ENCODE data around the gene SLC22A16.

DNA sequence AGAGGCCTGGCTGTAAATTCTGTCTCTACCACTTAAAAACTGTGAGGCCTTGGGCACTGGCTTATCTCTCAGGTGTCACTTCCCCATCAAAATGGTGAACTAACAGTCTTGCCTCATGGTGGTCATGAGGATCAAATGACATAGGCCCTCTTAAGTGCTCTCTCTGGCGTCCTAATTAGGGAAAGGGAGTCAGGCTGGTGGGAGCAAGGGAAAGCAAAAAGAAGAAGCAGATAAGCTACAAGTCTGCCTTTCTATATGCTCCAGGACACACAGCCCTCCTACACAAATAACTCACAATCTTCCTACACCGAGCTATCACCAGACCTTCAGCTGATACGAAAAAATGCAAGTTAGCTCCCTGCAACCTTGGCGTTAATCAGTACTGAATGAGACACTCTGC lies 19.5 kb upstream of the SLC22A16 start:
- TF ChIP-seq, protein P1, sequence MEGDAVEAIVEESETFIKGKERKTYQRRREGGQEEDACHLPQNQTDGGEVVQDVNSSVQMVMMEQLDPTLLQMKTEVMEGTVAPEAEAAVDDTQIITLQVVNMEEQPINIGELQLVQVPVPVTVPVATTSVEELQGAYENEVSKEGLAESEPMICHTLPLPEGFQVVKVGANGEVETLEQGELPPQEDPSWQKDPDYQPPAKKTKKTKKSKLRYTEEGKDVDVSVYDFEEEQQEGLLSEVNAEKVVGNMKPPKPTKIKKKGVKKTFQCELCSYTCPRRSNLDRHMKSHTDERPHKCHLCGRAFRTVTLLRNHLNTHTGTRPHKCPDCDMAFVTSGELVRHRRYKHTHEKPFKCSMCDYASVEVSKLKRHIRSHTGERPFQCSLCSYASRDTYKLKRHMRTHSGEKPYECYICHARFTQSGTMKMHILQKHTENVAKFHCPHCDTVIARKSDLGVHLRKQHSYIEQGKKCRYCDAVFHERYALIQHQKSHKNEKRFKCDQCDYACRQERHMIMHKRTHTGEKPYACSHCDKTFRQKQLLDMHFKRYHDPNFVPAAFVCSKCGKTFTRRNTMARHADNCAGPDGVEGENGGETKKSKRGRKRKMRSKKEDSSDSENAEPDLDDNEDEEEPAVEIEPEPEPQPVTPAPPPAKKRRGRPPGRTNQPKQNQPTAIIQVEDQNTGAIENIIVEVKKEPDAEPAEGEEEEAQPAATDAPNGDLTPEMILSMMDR (IDR thresholded peaks at IDR 0.05), result no peak
- no peak for TF ChIP-seq ZFX (IDR thresholded peaks at IDR 0.05; ENCODE audit: borderline replicate concordance)

Measured in 22Rv1 (cell line).